Uterus (tissue), 2 donors: Measurements from ENCODE around the gene LMOD1.

ENCODE experiments used
- CTCF ChIP-seq, 4 experiments: fragments of 200-600 bp in 2 of 4; fragments of 450-650 bp in 2 of 4; sonication (generic) in 2 of 4; IDR thresholded peaks; one replicate each; pipeline ENCODE4 v1.5.1; 2016 to 2019; ENCODE audit warnings: antibody characterized with exemption in 4 of 4, mild to moderate bottlenecking in 2 of 4, moderate library complexity in 1 of 4
- POLR2A ChIP-seq, 2 donors: fragments of 450-650 bp; IDR thresholded peaks; one replicate each; pipeline ENCODE4 v1.6.1; 2016; ENCODE audit warnings: antibody characterized with exemption in 2 of 2, mild to moderate bottlenecking in 1 of 2, moderate library complexity in 1 of 2

GRCh38 chr1:201938440-201939035 lies 7.8 kb downstream of the LMOD1 start:
- no peak for TF ChIP-seq CTCF (IDR thresholded peaks at IDR 0.05)
- TF ChIP-seq POLR2A (IDR thresholded peaks at IDR 0.05): no peak
